ENCODE data around the gene SLC66A1. TPM values are rescaled to one million over a fixed set of nuclear protein-coding genes. Genes with fewer than 3 reads are reported as not detected.

SLC66A1 gene
- total RNA-seq, 1 donor from 2014 or later = 10.8 TPM

GRCh38 chr1:19354531-19354981 lies 42.4 kb downstream of the SLC66A1 start:
- intact Hi-C loops (cut with DNase I) = no loop called here
- DNase-seq (ENCODE audit: low spot score) = no peak
- ATAC-seq = no peak

GRCh38 chr1:19356266-19356665 lies 44.1 kb downstream of the SLC66A1 start:
- ATAC-seq = no peak
- no peak for DNase-seq (ENCODE audit: low spot score)
- intact Hi-C loops (cut with DNase I) = no loop called here

DNA sequence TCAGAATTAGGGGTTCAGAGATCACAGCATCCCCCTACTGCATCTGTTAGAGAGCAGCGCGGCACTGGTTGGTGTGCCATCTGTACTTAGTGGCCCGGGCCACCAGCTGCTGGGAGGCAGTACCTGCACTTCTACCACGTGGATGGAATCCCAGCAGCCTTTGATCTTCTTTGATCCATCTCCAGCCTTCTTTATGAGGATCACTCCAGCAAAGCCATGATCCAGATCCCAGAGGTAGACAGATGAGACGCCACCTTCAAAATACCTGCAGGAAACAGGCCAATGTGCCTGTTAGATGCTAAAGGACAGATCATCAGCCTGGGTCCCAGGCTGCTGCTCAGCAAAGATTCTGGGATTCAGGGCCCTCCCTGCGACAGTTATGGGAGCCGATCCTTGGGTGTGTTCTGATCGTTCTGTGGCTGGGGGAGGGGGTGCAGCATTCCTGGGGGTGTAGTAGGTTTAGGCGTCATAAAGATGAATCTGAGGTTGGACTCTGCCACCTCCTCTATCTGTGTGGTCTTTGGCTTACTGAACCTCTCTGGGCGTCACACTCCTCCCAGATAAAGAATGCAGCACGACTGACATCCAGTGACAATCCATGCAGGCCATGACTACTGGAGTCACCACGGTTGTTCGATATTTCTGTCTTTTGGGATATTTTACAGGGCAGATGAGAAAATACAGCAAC lies 45.3 kb downstream of the SLC66A1 start:
- DNase-seq (ENCODE audit: low spot score) (no peak), ATAC-seq (no peak)
- intact Hi-C loops (cut with DNase I) = no loop called here

- ATAC-seq (no peak), DNase-seq (ENCODE audit: low spot score) (no peak)
- intact Hi-C loops (cut with DNase I) = no loop called here
Measured at GRCh38 chr1:19358710-19359109, 46.6 kb downstream of the SLC66A1 start.

DNA sequence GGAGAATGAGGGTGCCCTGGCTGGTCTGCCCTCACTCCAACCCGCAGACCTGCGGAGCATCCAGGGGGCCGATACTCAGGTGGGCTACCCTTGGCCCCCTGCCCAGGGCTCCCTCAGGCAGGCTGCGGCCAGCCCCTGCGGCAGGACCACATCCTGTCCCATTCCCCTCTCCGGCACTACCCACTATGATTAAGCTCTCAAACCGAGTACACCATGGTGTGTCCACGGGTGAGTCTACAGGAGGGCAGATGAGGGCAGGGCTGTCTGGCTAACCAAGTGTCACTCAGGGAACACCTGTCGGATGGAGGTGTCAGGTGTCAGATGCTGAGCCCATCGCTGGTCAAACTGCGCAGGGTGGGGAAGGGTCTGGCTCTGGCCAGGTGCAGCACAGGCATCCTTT lies 47.2 kb downstream of the SLC66A1 start:
- ATAC-seq (no peak), DNase-seq (ENCODE audit: low spot score) (no peak)
- intact Hi-C loops (cut with DNase I) = no loop called here

- intact Hi-C loops (cut with DNase I) = no loop called here
- DNase-seq (ENCODE audit: low spot score) (no peak), ATAC-seq (no peak)
Measured at GRCh38 chr1:19360016-19360415, 47.9 kb downstream of the SLC66A1 start.

GRCh38 chr1:19360432-19360831 lies 48.3 kb downstream of the SLC66A1 start:
- ATAC-seq = no peak

GRCh38 chr1:19360843-19361610 lies 48.9 kb downstream of the SLC66A1 start:
- DNase-seq (ENCODE audit: low spot score) = no peak
- no peak for ATAC-seq
- intact Hi-C loops (cut with DNase I) = no loop called here

More at GRCh38 chr1:19360432-19360831, 48.3 kb downstream of the SLC66A1 start:
- intact Hi-C loops (cut with DNase I) = no loop called here
- no peak for DNase-seq (ENCODE audit: low spot score)

DNA sequence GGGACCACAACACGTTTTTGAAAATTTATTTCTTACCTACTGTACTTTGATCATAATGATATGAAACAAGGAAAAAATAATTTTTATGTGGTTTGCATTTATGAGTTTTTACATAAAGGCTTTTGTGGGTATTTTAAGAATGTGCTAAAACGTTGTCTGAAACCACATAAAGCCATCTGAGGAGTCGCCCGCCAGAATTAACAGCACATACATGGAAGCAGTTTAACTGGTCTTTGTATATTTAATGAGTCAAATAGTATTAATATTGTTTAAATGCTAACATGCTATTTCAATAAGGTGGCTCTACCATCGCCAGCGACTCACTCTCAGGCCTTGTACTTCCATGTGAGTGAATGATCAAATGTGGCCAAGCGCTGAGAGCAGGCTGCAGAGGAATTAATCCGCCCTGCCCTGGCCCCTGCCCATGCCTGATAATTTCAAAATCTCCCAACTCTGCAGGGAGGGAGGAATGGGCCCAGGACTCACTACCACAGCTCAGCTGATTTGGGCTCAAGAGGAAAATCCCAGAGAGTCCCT lies 49.6 kb downstream of the SLC66A1 start:
- DNase-seq (ENCODE audit: low spot score) = no peak
- peak; percentile 42 for ATAC-seq
- intact Hi-C loops (cut with DNase I) = no loop called here

- intact Hi-C loops (cut with DNase I) = no loop called here
- no peak for DNase-seq (ENCODE audit: low spot score)
Measured at GRCh38 chr1:19363536-19364152, 51.5 kb downstream of the SLC66A1 start.

DNA sequence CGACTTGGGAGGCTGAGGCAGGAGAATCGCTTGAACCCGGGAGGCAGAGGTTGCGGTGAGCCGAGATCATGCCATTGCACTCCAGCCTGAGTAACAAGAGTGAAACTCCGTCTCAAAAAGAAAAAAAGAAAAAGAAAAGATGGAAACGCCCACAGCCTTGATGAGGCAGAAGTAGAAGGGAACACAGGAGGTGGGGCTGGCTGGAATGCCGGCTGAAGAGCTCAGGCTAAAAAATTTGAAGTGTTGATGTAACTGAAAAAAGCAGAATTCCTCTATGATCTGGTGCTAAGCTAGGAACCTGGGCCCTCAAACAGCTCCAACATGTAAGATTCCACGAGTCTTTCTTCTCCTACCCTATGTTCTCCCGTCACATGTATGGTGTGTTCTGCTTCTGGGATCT lies 53.6 kb downstream of the SLC66A1 start:
- intact Hi-C loops (cut with DNase I) = no loop called here
- ATAC-seq (peak; percentile 63), DNase-seq (ENCODE audit: low spot score) (no peak)

More at GRCh38 chr1:19363536-19364152, 51.5 kb downstream of the SLC66A1 start:
- peak; percentile 24 for ATAC-seq

- no peak for DNase-seq (ENCODE audit: low spot score)
- no peak for ATAC-seq
- intact Hi-C loops (cut with DNase I) = no loop called here
Measured at GRCh38 chr1:19366599-19367536, 54.7 kb downstream of the SLC66A1 start.

GRCh38 chr1:19367584-19368041 lies 55.5 kb downstream of the SLC66A1 start:
- ATAC-seq (no peak), DNase-seq (ENCODE audit: low spot score) (no peak)
- intact Hi-C loops (cut with DNase I) = no loop called here

DNA sequence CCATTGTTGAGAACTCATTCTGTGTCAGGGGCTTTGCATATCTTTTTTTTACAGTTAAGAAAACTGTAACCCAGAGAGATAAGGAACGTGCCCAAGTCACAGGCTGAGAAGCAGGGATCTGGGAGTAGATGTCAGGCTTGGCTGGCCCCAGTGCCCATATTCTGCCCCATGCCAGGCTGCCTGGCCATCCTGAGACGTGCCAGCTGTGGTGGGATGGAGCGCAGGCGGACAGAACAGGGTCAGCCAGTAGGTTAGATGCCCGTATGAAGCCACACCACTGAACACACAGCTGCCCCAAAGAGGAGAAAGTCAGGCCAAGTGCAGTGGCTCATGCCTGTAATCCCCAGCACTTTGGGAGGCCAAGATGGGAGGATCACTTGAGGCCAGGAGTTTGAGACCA lies 55.9 kb downstream of the SLC66A1 start:
- DNase-seq (ENCODE audit: low spot score) = no peak
- no peak for ATAC-seq
- intact Hi-C loops (cut with DNase I) = no loop called here

GRCh38 chr1:19368964-19369363 lies 56.8 kb downstream of the SLC66A1 start:
- DNase-seq (ENCODE audit: low spot score) (no peak), ATAC-seq (no peak)
- intact Hi-C loops (cut with DNase I) = no loop called here

DNA sequence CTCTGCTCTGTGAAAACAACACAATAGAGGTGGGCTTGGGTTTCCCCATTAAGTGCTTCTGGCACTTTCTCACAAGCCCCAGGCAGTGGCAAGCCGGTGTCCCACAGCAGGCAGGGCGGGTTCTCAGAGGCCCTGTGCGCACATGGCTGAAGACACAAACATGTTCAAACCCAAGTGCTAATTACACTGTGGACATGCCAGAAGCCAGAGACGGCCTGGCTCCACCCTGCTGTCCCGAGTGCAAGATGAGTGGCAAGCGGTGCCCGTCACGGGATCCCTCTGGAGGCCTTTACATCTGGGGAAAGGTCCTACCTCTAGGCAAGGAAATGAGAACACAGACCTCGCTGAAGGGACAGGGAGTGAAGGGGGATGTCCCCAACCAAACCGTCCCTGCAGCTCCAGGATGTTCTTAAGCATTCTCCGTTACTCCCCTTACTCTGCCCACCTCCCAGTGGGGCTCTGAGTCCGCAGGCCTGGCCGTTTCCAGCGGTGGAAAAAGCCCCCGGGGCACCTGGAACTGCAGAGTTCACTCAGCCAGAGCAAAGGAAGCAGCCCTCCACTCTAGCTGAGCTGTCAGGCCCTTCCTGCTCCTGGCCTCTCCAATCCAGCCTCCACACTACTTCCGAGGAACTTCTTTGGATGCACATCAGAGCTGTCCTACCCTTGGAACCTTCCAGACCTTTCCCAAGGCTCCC lies 57.4 kb downstream of the SLC66A1 start:
- ATAC-seq (no peak), DNase-seq (ENCODE audit: low spot score) (no peak)
- intact Hi-C loops (cut with DNase I) = no loop called here

- ATAC-seq = no peak
- DNase-seq (ENCODE audit: low spot score) = no peak
- intact Hi-C loops (cut with DNase I) = no loop called here
Measured at GRCh38 chr1:19370453-19371170, 58.5 kb downstream of the SLC66A1 start.
